Activated CD4-positive, alpha-beta T cell treated with anti-CD3 and anti-CD28 coated beads, Interleukin-2, amount 10 ng/mL, durations not matched to agents 7 days and 5 days (primary cell): ENCODE measurements around the gene TRIM31. TPM values are rescaled to one million over a fixed set of nuclear protein-coding genes. Genes with fewer than 3 reads are reported as not detected.

ENCODE experiments used
- CTCF ChIA-PET: fragments of 350-600 bp; sonication (Branson Sonifier 250); formaldehyde crosslinking; loops from one replicate; lab custom pipeline; 2021; ENCODE audit warnings: antibody characterized with exemption; lab: Charles Lee
- POLR2A ChIA-PET: fragments of 350-600 bp; sonication (Branson Sonifier 250); formaldehyde crosslinking; loops from one replicate; lab custom pipeline; 2021; ENCODE audit warnings: antibody characterized with exemption; lab: Charles Lee
- DNase-seq: peaks from one replicate; pipeline ENCODE4 v3.0.0-alpha.2; 2020
- H3K27ac Mint-ChIP-seq: one replicate; pipeline ENCODE4 v1.8.0; 2021; ENCODE audit warnings: mild to moderate bottlenecking, moderate library complexity, mixed read lengths
- H3K27me3 Mint-ChIP-seq: one replicate; pipeline ENCODE4 v1.8.0; 2021; ENCODE audit warnings: mixed read lengths
- H3K36me3 Mint-ChIP-seq: one replicate; pipeline ENCODE4 v1.8.0; 2021; ENCODE audit warnings: low read depth, mixed read lengths
- H3K4me1 Mint-ChIP-seq: one replicate; pipeline ENCODE4 v1.8.0; 2021; ENCODE audit warnings: mixed read lengths
- H3K4me3 Mint-ChIP-seq: one replicate; pipeline ENCODE4 v1.8.0; 2021; ENCODE audit warnings: mild to moderate bottlenecking, moderate library complexity, mixed read lengths
- H3K9me3 Mint-ChIP-seq: one replicate; pipeline ENCODE4 v1.8.0; 2021; ENCODE audit warnings: mixed read lengths
- total RNA-seq, 2 experiments: library from RNA; stranded (reverse); gene quantifications; one replicate each; pipeline ENCODE4 v1.2.3, GENCODE V29; 2021

TRIM31 gene
- total RNA-seq, 2 experiments from 2014 or later: not detected

DNA sequence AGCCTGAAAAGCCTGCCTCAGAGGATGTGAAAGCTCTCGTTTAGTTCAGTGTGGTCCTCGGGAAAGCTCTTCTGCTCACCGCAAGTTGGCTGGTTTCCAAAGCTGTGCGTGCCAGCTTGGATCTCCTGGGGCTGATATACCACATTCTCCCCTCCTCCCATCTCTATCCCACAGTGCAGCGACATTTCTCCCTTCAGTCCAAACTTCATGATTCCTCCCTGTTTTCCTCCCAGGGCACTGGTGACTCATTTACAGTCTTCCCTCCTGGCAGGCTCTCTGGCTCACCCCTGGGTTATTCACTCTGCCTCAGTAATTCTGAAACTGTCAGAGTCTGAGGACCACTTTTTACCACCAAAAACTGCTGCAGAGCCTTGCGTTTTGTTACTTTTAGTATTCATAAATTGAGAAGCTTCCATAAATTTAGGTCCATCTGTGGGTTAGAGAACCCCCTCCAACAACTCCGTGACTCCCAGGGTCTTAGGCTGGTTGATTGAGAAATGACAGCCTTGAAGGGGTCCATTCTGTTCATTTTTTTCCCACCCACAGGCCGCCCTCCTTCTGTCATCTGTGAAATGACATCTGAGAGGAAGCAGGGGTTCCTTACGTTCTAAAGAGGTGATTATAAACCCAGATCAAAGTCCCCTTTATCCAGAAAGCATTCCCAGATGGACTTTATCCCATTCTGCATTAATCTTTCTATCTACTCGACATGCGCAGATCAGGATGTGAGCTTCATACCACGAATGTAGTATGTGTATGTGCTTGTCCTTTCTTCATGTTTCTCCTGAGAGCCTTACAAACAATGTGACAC is 42.0 kb upstream of the TRIM31 start:
- Mint-ChIP-seq H3K4me3 (no peak overlapping the region), H3K4me1 (peaks cover 9% of the 10 kb centered on the region), H3K27me3 (peaks cover 25% of the 10 kb centered on the region), H3K9me3 (no peaks in the 10 kb centered on the region), H3K36me3 (no peaks in the 10 kb centered on the region), H3K27ac (no peak overlapping the region)
- ChIA-PET CTCF (interaction anchor here (1.0 to 1.6 kb wide), 3 partner anchors 12 to 52 kb away, joined by 3 to 5 read pairs (median 4); no protein-coding TSS in a partner anchor), POLR2A (no interaction called here)
- no peak for DNase-seq

GRCh38 chr6:30154061-30154460 is 41.2 kb upstream of the TRIM31 start:
- Mint-ChIP-seq H3K27me3 (peaks cover 21% of the 10 kb centered on the region), H3K9me3 (no peaks in the 10 kb centered on the region), H3K4me3 (no peak overlapping the region), H3K36me3 (no peaks in the 10 kb centered on the region), H3K27ac (no peak overlapping the region), H3K4me1 (peaks cover 9% of the 10 kb centered on the region)
- ChIA-PET POLR2A (no interaction called here), CTCF (interaction anchor here (1.0 to 1.6 kb wide), 3 partner anchors 13 to 51 kb away, joined by 3 to 5 read pairs (median 4); no protein-coding TSS in a partner anchor)
- no peak for DNase-seq

DNA sequence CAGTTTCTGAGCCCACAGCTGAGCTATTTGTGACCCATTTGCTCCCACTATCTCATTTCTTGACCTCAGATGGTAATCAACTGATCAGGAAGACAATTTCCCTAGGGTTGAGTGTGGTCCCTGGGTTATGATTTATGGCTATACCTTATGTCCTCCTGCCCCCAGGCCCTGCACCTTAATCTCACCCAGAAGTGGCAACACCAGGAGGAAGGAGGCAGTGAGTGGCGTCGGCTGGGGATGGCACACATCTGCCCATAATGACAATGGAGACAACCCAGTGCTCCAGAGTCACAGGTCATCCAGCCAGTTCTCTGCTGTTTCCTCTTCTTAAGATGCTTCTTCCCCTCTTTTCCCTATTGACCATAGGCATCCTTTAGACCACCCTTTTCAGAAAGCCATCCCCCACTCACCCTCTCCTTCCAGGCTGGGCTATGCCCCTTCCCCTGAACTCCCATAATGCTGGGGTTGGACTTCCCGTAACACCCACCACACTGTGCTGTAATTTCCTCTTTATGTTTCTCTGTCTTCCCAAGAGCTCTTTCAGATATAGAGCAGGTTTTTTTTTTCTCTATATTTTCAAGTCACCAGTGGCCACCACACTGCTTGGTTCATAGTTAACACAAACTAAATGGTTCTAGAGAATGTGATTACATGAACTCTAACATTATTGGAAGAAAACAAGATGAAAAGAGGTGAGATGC is 40.2 kb upstream of the TRIM31 start:
- DNase-seq: no peak
- Mint-ChIP-seq H3K27ac (no peak overlapping the region), H3K36me3 (no peaks in the 10 kb centered on the region), H3K4me3 (no peak overlapping the region), H3K9me3 (no peaks in the 10 kb centered on the region), H3K4me1 (peaks cover 6% of the 10 kb centered on the region), H3K27me3 (peaks cover 23% of the 10 kb centered on the region)
- ChIA-PET POLR2A (no interaction called here), CTCF (interaction anchor here (1.1 kb wide), 1 partner anchor 31 kb away, joined by 4 read pairs; no protein-coding TSS in a partner anchor)

- ChIA-PET CTCF (interaction anchor here (0.8 to 1.3 kb wide), 3 partner anchors 21 to 49 kb away, joined by 3 to 4 read pairs (median 4); no protein-coding TSS in a partner anchor), POLR2A (no interaction called here)
- H3K4me1 Mint-ChIP-seq: peaks cover 4% of the 10 kb centered on the region
- no peak overlapping the region for H3K27ac Mint-ChIP-seq
- H3K27me3 Mint-ChIP-seq: peaks cover 23% of the 10 kb centered on the region
- no peak for DNase-seq
- no peaks in the 10 kb centered on the region for H3K36me3 Mint-ChIP-seq
- no peak overlapping the region for H3K4me3 Mint-ChIP-seq
- no peaks in the 10 kb centered on the region for H3K9me3 Mint-ChIP-seq
Observed at GRCh38 chr6:30152016-30152673, 39.3 kb upstream of the TRIM31 start.

GRCh38 chr6:30151580-30151979 is 38.7 kb upstream of the TRIM31 start:
- no peak overlapping the region for H3K4me3 Mint-ChIP-seq
- peaks cover 23% of the 10 kb centered on the region for H3K27me3 Mint-ChIP-seq
- peaks cover 4% of the 10 kb centered on the region for H3K4me1 Mint-ChIP-seq
- no peaks in the 10 kb centered on the region for H3K9me3 Mint-ChIP-seq
- POLR2A ChIA-PET: no interaction called here
- CTCF ChIA-PET: interaction anchor here (0.8 to 1.3 kb wide), 2 partner anchors 20 to 48 kb away, joined by 3 to 4 read pairs; no protein-coding TSS in a partner anchor
- H3K36me3 Mint-ChIP-seq: no peaks in the 10 kb centered on the region
- H3K27ac Mint-ChIP-seq: no peak overlapping the region
- DNase-seq: no peak

GRCh38 chr6:30150671-30151395 is 37.9 kb upstream of the TRIM31 start:
- Mint-ChIP-seq H3K36me3 (no peaks in the 10 kb centered on the region), H3K27ac (no peak overlapping the region), H3K4me1 (peaks cover 4% of the 10 kb centered on the region), H3K27me3 (peaks cover 21% of the 10 kb centered on the region), H3K9me3 (no peaks in the 10 kb centered on the region), H3K4me3 (no peak overlapping the region)
- POLR2A ChIA-PET: no interaction called here
- no peak for DNase-seq
- CTCF ChIA-PET: interaction anchor here (0.8 to 1.3 kb wide), 2 partner anchors 20 to 47 kb away, joined by 3 to 4 read pairs; no protein-coding TSS in a partner anchor

DNA sequence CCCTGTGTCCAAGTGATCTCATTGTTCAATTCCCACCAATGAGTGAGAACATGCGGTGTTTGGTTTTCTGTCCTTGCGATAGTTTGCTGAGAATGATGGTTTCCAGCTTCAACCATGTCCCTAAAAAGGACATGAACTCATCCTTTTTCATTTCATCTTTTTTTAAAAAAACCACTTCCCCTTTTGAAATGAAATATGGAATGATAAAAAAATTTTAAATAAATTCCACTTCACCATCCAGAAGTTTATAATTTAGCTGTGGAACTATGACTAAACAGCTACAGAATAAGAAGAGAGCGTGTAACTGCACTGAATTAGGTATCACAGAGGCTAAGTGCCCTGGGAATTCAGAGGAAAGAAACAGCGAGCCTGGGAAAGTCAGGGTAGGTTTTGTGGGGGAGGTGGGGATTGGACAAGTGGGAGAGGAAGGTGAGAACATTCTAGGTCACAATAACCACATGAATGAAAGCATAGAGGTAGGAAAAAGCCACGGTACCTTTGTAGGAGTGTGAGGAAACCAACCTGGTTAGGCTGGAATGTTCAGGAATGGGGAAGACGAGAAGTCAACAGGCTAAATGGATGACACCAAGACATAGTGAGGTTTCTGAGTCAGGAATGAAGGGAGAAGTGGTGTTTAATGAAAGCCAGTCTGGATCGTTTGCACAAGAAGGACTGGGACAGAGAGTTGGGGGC is 37.1 kb upstream of the TRIM31 start:
- H3K27ac Mint-ChIP-seq: no peak overlapping the region
- peaks cover 24% of the 10 kb centered on the region for H3K27me3 Mint-ChIP-seq
- no peaks in the 10 kb centered on the region for H3K36me3 Mint-ChIP-seq
- H3K4me1 Mint-ChIP-seq: peaks cover 4% of the 10 kb centered on the region
- H3K9me3 Mint-ChIP-seq: no peaks in the 10 kb centered on the region
- CTCF ChIA-PET: interaction anchor here (0.7 kb wide), 1 partner anchor 34 kb away, joined by 3 read pairs; no protein-coding TSS in a partner anchor
- POLR2A ChIA-PET: no interaction called here
- DNase-seq: no peak
- H3K4me3 Mint-ChIP-seq: no peak overlapping the region

DNA sequence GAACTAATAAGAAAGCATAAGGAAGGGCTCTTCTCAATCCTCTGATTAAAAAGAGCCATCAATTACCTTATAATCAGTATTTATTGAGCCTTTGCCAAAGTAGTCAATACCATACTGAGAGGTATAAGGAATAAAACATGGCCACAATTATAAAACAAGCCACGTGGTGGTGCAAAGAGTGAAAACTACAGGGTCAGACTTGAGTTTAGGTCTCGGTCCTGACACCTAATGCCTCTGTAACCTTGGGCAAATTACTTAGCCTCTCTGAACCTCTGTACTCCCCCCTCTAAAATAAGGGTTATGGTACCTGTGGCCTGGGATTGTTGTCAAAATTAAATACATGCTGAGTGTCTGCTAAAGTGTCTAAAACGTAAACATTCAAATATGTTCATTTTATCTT is 36.3 kb upstream of the TRIM31 start:
- POLR2A ChIA-PET: no interaction called here
- H3K9me3 Mint-ChIP-seq: no peaks in the 10 kb centered on the region
- no peak overlapping the region for H3K4me3 Mint-ChIP-seq
- CTCF ChIA-PET: interaction anchor here (0.7 to 2.6 kb wide), 2 partner anchors 18 to 35 kb away, joined by 3 to 10 read pairs; no protein-coding TSS in a partner anchor
- peaks cover 28% of the 10 kb centered on the region for H3K27me3 Mint-ChIP-seq
- H3K4me1 Mint-ChIP-seq: peaks cover 4% of the 10 kb centered on the region
- no peak overlapping the region for H3K27ac Mint-ChIP-seq
- no peaks in the 10 kb centered on the region for H3K36me3 Mint-ChIP-seq
- DNase-seq: no peak

- no peak for DNase-seq
- Mint-ChIP-seq H3K36me3 (no peaks in the 10 kb centered on the region), H3K9me3 (no peaks in the 10 kb centered on the region), H3K27me3 (peaks cover 35% of the 10 kb centered on the region), H3K4me3 (no peak overlapping the region), H3K4me1 (peaks cover 4% of the 10 kb centered on the region), H3K27ac (no peak overlapping the region)
- POLR2A ChIA-PET: no interaction called here
- CTCF ChIA-PET: interaction anchor here (2.6 kb wide), 1 partner anchor 16 kb away, joined by 10 read pairs; no protein-coding TSS in a partner anchor
Observed at GRCh38 chr6:30147096-30147495, 34.2 kb upstream of the TRIM31 start.

DNA sequence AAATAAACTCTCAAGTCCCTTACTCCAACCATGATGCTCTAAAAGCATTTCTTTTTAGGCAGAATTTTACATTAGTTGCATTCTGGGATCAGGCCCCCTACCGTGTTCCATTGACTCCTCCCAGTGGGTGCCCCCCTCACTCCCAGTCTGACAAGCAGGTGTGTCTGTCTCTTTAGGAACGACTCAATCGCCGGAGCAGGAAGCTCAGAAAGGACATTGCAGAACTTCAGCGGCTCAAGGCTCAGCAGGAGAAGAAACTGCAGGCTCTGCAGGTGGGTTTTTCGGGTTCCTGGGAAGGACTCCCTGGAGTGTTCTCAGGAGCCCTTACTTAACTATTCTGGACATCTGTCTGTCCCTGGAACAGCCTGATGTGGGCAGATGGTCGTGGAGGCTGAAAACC is 32.9 kb upstream of the TRIM31 start:
- Mint-ChIP-seq H3K27me3 (peaks cover 46% of the 10 kb centered on the region), H3K9me3 (no peaks in the 10 kb centered on the region), H3K27ac (no peak overlapping the region), H3K4me1 (no peaks in the 10 kb centered on the region), H3K36me3 (no peaks in the 10 kb centered on the region), H3K4me3 (no peak overlapping the region)
- POLR2A ChIA-PET: no interaction called here
- no peak for DNase-seq
- CTCF ChIA-PET: interaction anchor here (1.6 to 1.8 kb wide), 2 partner anchors 16 to 21 kb away, joined by 3 read pairs; no protein-coding TSS in a partner anchor

- Mint-ChIP-seq H3K36me3 (no peaks in the 10 kb centered on the region), H3K9me3 (no peaks in the 10 kb centered on the region), H3K4me3 (no peak overlapping the region), H3K27ac (no peak overlapping the region), H3K4me1 (no peaks in the 10 kb centered on the region), H3K27me3 (peaks cover 48% of the 10 kb centered on the region)
- POLR2A ChIA-PET: no interaction called here
- no peak for DNase-seq
- CTCF ChIA-PET: interaction anchor here (1.6 to 1.8 kb wide), 3 partner anchors 13 to 20 kb away, joined by 3 to 4 read pairs (median 3); no protein-coding TSS in a partner anchor
Observed at GRCh38 chr6:30144811-30145210, 31.9 kb upstream of the TRIM31 start.
